ENCODE data around the gene PITX3. TPM values are rescaled to one million over a fixed set of nuclear protein-coding genes. Genes with fewer than 3 reads are reported as not detected.

Gene PITX3
- total and polyA plus RNA-seq, 10 of the 15 experiments (the other 5 are each of a cell fraction or from before 2014, with no cell fraction given) = not detected

GRCh38 chr10:102267748-102268147 is 26.4 kb upstream of the PITX3 start:
- POLR2A ChIA-PET = interaction anchor here (0.9 to 1.3 kb wide), 4 partner anchors 63 to 235 kb away, joined by 3 to 4 read pairs (median 4); partner anchors contain the start of gene ACTR1A
- Histone ChIP-seq H3K27ac (ENCODE audit: control insufficient read depth, insufficient read depth) (0 out of 2 replicates have a peak overlapping the region, but pooled peaks have one; percentile 6), H3K4me2 (ENCODE audit: control insufficient read depth, insufficient read depth) (no peak overlapping the region), H3K27me3 (replicated peaks in 1 of 2; ENCODE audit: control insufficient read depth in 2 of 2, insufficient read depth in 2 of 2, low read length in 1 of 2) (no peaks in the 10 kb centered on the region), H3K79me2 (ENCODE audit: control insufficient read depth, insufficient read depth, low read length) (peaks cover 8% of the 10 kb centered on the region), H4K20me1 (ENCODE audit: control insufficient read depth, insufficient read depth) (peaks cover 2% of the 10 kb centered on the region; the same call in 1 of the 2 replicates), H3K4me1 (ENCODE audit: control insufficient read depth, insufficient read depth, low read length) (no peaks in the 10 kb centered on the region), H3K4me3 (no peak overlapping the region), H2AFZ (ENCODE audit: control insufficient read depth, low read depth, low read length) (no peak overlapping the region), H3K9me3 (replicated peaks; ENCODE audit: control insufficient read depth, insufficient read depth, low read length) (no peaks in the 10 kb centered on the region), H3K9ac (ENCODE audit: control insufficient read depth, insufficient read depth, low read length) (no peak overlapping the region), H3K36me3 (ENCODE audit: control insufficient read depth in 2 of 2, insufficient read depth in 2 of 2, low read length in 1 of 2) (peaks cover 6 to 24% of the 10 kb centered on the region in 2 experiments)
- no peak for FAIRE-seq
- in situ Hi-C loops (cut with MboI) = no loop called here
- RAD21 ChIA-PET (ENCODE audit: unreplicated experiment) = interaction anchor here (0.7 to 1.8 kb wide), 5 partner anchors 33 to 85 kb away, joined by 3 to 8 read pairs (median 3); no protein-coding TSS in a partner anchor
- no peak for ATAC-seq
- BruUV-seq (replicated peaks) = TSS peak; percentile 6
- no peak for TF ChIP-seq RFX5 (IDR thresholded peaks at IDR 0.05; ENCODE audit: low read depth, low read length)
- TF ChIP-seq ZZZ3 (IDR thresholded peaks at IDR 0.05; ENCODE audit: control insufficient read depth, insufficient read length, low read depth) = no peak
- TF ChIP-seq SPI1 (IDR thresholded peaks at IDR 0.05; ENCODE audit: borderline replicate concordance, insufficient read depth, low read depth, low read length) = no peak
- no peak for TF ChIP-seq PAX5 (IDR thresholded peaks at IDR 0.05; ENCODE audit: borderline replicate concordance, low read depth, low read length)
- no peak for TF ChIP-seq TCF12 (IDR thresholded peaks at IDR 0.05; ENCODE audit: low read depth, low read length)
- no peak for TF ChIP-seq CHD1 (IDR thresholded peaks at IDR 0.05; ENCODE audit: low read depth, low read length)
- TF ChIP-seq, protein P1, sequence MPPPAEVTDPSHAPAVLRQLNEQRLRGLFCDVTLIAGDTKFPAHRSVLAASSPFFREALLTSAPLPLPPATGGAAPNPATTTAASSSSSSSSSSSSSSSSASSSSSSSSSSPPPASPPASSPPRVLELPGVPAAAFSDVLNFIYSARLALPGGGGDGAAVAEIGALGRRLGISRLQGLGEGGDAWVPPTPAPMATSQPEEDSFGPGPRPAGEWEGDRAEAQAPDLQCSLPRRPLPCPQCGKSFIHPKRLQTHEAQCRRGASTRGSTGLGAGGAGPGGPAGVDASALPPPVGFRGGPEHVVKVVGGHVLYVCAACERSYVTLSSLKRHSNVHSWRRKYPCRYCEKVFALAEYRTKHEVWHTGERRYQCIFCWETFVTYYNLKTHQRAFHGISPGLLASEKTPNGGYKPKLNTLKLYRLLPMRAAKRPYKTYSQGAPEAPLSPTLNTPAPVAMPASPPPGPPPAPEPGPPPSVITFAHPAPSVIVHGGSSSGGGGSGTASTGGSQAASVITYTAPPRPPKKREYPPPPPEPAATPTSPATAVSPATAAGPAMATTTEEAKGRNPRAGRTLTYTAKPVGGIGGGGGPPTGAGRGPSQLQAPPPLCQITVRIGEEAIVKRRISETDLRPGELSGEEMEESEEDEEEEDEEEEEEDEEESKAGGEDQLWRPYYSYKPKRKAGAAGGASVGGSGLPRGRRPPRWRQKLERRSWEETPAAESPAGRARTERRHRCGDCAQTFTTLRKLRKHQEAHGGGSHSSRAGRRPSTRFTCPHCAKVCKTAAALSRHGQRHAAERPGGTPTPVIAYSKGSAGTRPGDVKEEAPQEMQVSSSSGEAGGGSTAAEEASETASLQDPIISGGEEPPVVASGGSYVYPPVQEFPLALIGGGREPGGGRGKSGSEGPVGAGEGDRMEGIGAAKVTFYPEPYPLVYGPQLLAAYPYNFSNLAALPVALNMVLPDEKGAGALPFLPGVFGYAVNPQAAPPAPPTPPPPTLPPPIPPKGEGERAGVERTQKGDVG (CRISPR knock-in tag; IDR thresholded peaks at IDR 0.05) = no peak
- no peak for TF ChIP-seq CEBPB (IDR thresholded peaks at IDR 0.05; ENCODE audit: borderline replicate concordance in 1 of 2, low read depth in 2 of 2, low read length in 2 of 2)
- TF ChIP-seq ZNF217 (IDR thresholded peaks at IDR 0.05) = no peak
- no peak for TF ChIP-seq MYC (IDR thresholded peaks at IDR 0.05; ENCODE audit: insufficient read depth, insufficient read length, insufficient replicate concordance, low read length, severe bottlenecking)
- TF ChIP-seq, protein P2, sequence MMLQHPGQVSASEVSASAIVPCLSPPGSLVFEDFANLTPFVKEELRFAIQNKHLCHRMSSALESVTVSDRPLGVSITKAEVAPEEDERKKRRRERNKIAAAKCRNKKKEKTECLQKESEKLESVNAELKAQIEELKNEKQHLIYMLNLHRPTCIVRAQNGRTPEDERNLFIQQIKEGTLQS (IDR thresholded peaks at IDR 0.05; ENCODE audit: borderline replicate concordance, extremely low read depth, low read depth, low read length) = no peak
- intact Hi-C loops (cut with micrococcal nuclease; ENCODE audit: unreplicated experiment) = no loop called here
- no peak for DNase-seq (ENCODE audit: low read depth, low spot score)
- SMC1A ChIA-PET (ENCODE audit: uncharacterized antibody, unreplicated experiment) = interaction anchor here (0.6 to 2.7 kb wide), 12 partner anchors 13 to 1100 kb away, joined by 3 to 18 read pairs (median 4); partner anchors contain the start of gene GBF1
- CTCF ChIA-PET = interaction anchor here (0.8 to 2.9 kb wide), 16 partner anchors 11 to 118 kb away, joined by 3 to 15 read pairs (median 4); no protein-coding TSS in a partner anchor

Measured in GM12878 (cell line).